ENCODE data around the gene CASQ2.
A peak's percentile ranks its signal among the peaks of the same experiment; 100 is the strongest.

CASQ2 gene

DNA sequence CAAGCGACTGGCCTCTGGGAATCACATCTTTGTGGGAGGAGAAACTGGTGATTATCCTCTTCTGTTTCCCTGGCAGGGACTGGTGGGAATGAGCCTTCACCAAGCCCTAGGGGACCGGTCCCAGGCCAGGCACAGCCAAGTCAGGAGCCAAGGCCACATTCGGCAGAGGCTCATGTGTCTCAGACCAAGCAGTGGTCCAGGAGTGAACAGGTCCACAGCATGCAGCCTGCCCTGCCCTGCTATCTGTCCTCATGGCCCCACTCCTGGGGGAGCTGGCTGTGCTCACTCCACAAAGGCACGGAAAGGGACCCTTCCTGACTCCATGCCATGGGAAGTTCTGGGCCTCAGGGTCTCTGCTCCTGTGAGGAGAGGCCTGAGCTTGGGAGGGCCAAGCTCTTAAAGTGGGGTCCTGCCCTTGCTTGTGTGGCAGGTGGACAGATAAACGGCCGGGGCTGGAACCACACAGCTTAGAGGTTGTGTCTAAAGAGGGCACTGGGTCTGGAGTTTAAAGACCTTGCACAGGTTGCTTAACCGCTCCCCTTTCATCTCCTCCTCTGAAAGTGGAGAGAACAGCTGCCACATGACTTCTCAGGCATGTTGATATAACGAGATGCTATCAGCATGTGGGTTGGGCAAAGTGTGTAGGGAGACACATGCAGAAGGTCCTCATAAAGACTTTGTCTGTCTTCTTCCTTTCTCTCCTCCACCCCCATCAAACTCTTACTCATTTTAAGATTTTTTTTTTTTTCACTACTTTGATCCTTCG lies 57.5 kb downstream of the CASQ2 start:
- no peak for TF ChIP-seq CTCF (IDR thresholded peaks at IDR 0.05; ENCODE audit: low read depth, low read length)

GRCh38 chr1:115706587-115707425 lies 61.7 kb downstream of the CASQ2 start:
- peak; percentile 14 for DNase-seq (ENCODE audit: extremely low read depth, low read depth)
- TF ChIP-seq CTCF (IDR thresholded peaks at IDR 0.05; ENCODE audit: low read depth, low read length): peak; percentile 57

More for the DNA sequence above, 57.5 kb downstream of the CASQ2 start:
- no peak for DNase-seq (ENCODE audit: extremely low read depth, low read depth)

DNA sequence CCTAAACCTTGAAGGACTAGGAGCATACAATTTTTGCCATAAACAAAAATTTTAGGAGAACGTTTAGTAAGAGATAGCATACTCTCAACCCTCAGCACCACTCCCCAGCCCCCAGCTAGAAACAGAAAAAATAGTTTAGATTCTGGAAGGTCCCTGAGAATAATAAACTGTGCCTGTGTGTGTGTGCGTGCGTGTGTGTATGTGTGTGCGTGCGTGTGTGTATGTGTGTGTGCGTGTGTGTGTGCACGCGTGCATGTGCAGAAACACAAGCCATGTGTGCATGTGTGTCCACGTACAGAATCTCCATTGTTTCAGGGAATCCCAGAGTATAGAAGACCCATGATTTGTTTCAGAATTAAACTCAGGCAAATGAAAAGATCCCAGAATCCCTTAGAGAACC lies 62.6 kb downstream of the CASQ2 start:
- TF ChIP-seq CTCF (IDR thresholded peaks at IDR 0.05; ENCODE audit: low read depth, low read length): no peak
- no peak for DNase-seq (ENCODE audit: extremely low read depth, low read depth)

- no peak for TF ChIP-seq CTCF (IDR thresholded peaks at IDR 0.05; ENCODE audit: low read depth, low read length)
- no peak for DNase-seq (ENCODE audit: extremely low read depth, low read depth)
Observed at GRCh38 chr1:115705085-115705951, 63.2 kb downstream of the CASQ2 start.

GRCh38 chr1:115702959-115703358 lies 65.6 kb downstream of the CASQ2 start:
- TF ChIP-seq CTCF (IDR thresholded peaks at IDR 0.05; ENCODE audit: low read depth, low read length): no peak
- DNase-seq (ENCODE audit: extremely low read depth, low read depth): no peak

- no peak for DNase-seq (ENCODE audit: extremely low read depth, low read depth)
- no peak for TF ChIP-seq CTCF (IDR thresholded peaks at IDR 0.05; ENCODE audit: low read depth, low read length)
Observed at GRCh38 chr1:115701090-115701489, 67.4 kb downstream of the CASQ2 start.
